ENCODE measurements around the gene MEF2C.

GRCh38 chr5:88691945-88692868, 190.8 kb downstream of the MEF2C start:
- TF ChIP-seq FOXC1 (CRISPR knock-in tag; IDR thresholded peaks at IDR 0.05; ENCODE audit: borderline replicate concordance) (no peak), REST (IDR thresholded peaks at IDR 0.05; ENCODE audit: borderline replicate concordance in 1 of 2, low read depth in 1 of 2, low read length in 2 of 2) (no peak), PHF8 (CRISPR knock-in tag; IDR thresholded peaks at IDR 0.05) (no peak), SIN3A (IDR thresholded peaks at IDR 0.05; ENCODE audit: borderline replicate concordance, low read depth, low read length) (no peak), NCOR1 (IDR thresholded peaks at IDR 0.05; ENCODE audit: borderline replicate concordance, low read length) (no peak), HNRNPUL1 (IDR thresholded peaks at IDR 0.05; ENCODE audit: low read depth, low read length) (no peak), HMGXB4 (CRISPR knock-in tag; IDR thresholded peaks at IDR 0.05; ENCODE audit: borderline replicate concordance in 1 of 2, low read depth in 1 of 2) (no peak), WIZ (CRISPR knock-in tag; IDR thresholded peaks at IDR 0.05) (no peak), RFX5 (IDR thresholded peaks at IDR 0.05; ENCODE audit: low read depth, low read length) (no peak), POLR2A (IDR thresholded peaks at IDR 0.05; ENCODE audit: insufficient read depth in 1 of 2, low read depth in 2 of 2, low read length in 2 of 2) (no peak), THRA (CRISPR knock-in tag; IDR thresholded peaks at IDR 0.05; ENCODE audit: borderline replicate concordance) (no peak)
